Loucy (cell line): ENCODE data around the gene COG3.

Experiments
- H2AFZ ChIP-seq: fragments of 200-600 bp; sonication (generic); 2 replicates; pipeline ENCODE4 v1.6.0; 2016; ENCODE audit warnings: antibody characterized with exemption, mild to moderate bottlenecking, low read length, moderate library complexity
- H3F3A ChIP-seq: fragments of 200-600 bp; 2 replicates; pipeline ENCODE4 v1.6.0; 2016; ENCODE audit warnings: antibody characterized with exemption, low read depth, mild to moderate bottlenecking
- H3K27me3 ChIP-seq: fragments of 200-600 bp; sonication (generic); 2 replicates; pipeline ENCODE4 v1.6.1; 2014; ENCODE audit warnings: low read length, mild to moderate bottlenecking; ENCODE audit not compliant: insufficient read depth, poor library complexity, severe bottlenecking
- H3K36me3 ChIP-seq: fragments of 200-600 bp; sonication (generic); 2 replicates; pipeline ENCODE4 v1.6.1; 2016; ENCODE audit warnings: low read length; ENCODE audit not compliant: insufficient read depth
- H3K4me1 ChIP-seq: fragments of 200-600 bp; sonication (generic); 2 replicates; pipeline ENCODE4 v1.5.1; 2014; ENCODE audit warnings: low read length, mild to moderate bottlenecking; ENCODE audit not compliant: insufficient read depth, poor library complexity, severe bottlenecking
- H3K4me2 ChIP-seq: fragments of 200-600 bp; sonication (generic); 2 replicates; pipeline ENCODE4 v1.6.0; 2014; ENCODE audit warnings: antibody characterized with exemption, low read length, low read depth, mild to moderate bottlenecking; ENCODE audit not compliant: poor library complexity, severe bottlenecking
- H3K4me3 ChIP-seq: fragments of 200-600 bp; sonication (generic); 2 replicates; pipeline ENCODE4 v1.5.1; 2014; ENCODE audit warnings: low read length, mild to moderate bottlenecking, mixed read lengths; ENCODE audit not compliant: poor library complexity, severe bottlenecking
- H3K79me2 ChIP-seq: fragments of 200-600 bp; sonication (generic); 2 replicates; pipeline ENCODE4 v1.6.1; 2014; ENCODE audit warnings: low read length; ENCODE audit not compliant: insufficient read depth
- H3K9ac ChIP-seq: fragments of 200-600 bp; sonication (generic); 2 replicates; pipeline ENCODE4 v1.6.0; 2014; ENCODE audit warnings: mild to moderate bottlenecking, low read depth, low read length, moderate library complexity; ENCODE audit not compliant: poor library complexity, severe bottlenecking
- H3K9me2 ChIP-seq: fragments of 200-600 bp; sonication (generic); replicated peaks from 2 replicates; pipeline ENCODE4 v1.6.1; 2016; ENCODE audit warnings: low read depth, low read length, mixed read lengths
- H3K9me3 ChIP-seq: fragments of 200-600 bp; sonication (generic); 2 replicates; pipeline ENCODE4 v1.6.1; 2014; ENCODE audit warnings: mild to moderate bottlenecking, antibody characterized with exemption, low read length, low read depth; ENCODE audit not compliant: insufficient read depth
- H4K20me1 ChIP-seq: fragments of 200-600 bp; sonication (generic); 2 replicates; pipeline ENCODE4 v1.6.0; 2014; ENCODE audit warnings: antibody characterized with exemption, low read length, mild to moderate bottlenecking; ENCODE audit not compliant: insufficient read depth, poor library complexity, severe bottlenecking
- CTCF ChIP-seq: fragments of 200-600 bp; sonication (generic); conservative IDR thresholded peaks from 2 replicates; pipeline ENCODE4 v1.5.1; 2014; ENCODE audit warnings: mild to moderate bottlenecking, antibody characterized with exemption, low read length
- EZH2phosphoT487 ChIP-seq: fragments of 200-600 bp; IDR thresholded peaks from 2 replicates; pipeline ENCODE4 v1.6.1; 2018; ENCODE audit warnings: antibody characterized with exemption, mild to moderate bottlenecking, moderate library complexity, borderline replicate concordance

Gene COG3

GRCh38 chr13:45529758-45530157 lies 65.0 kb downstream of the COG3 start:
- Histone ChIP-seq H2AFZ (no peak overlapping the region), H3K4me3 (no peak overlapping the region), H3F3A (no peaks in the 10 kb centered on the region), H3K79me2 (no peaks in the 10 kb centered on the region), H3K4me1 (no peaks in the 10 kb centered on the region), H3K36me3 (peaks cover 80% of the 10 kb centered on the region; the same call in 1 of the 2 replicates), H3K9ac (no peak overlapping the region), H3K4me2 (no peak overlapping the region), H3K9me3 (no peaks in the 10 kb centered on the region), H3K27me3 (no peaks in the 10 kb centered on the region), H3K9me2 (no peaks in the 10 kb centered on the region), H4K20me1 (no peaks in the 10 kb centered on the region)
- TF ChIP-seq CTCF (no peak), EZH2phosphoT487 (no peak)

GRCh38 chr13:45534604-45535003 lies 69.9 kb downstream of the COG3 start:
- Histone ChIP-seq H3K9ac (no peak overlapping the region), H2AFZ (no peak overlapping the region), H3K9me2 (no peaks in the 10 kb centered on the region), H3K27me3 (no peaks in the 10 kb centered on the region), H3K4me1 (no peaks in the 10 kb centered on the region), H4K20me1 (no peaks in the 10 kb centered on the region), H3F3A (no peaks in the 10 kb centered on the region), H3K4me3 (no peak overlapping the region), H3K9me3 (no peaks in the 10 kb centered on the region), H3K36me3 (peaks cover 59% of the 10 kb centered on the region; the same call in 1 of the 2 replicates), H3K79me2 (no peaks in the 10 kb centered on the region), H3K4me2 (no peak overlapping the region)
- TF ChIP-seq EZH2phosphoT487 (no peak), CTCF (no peak)

- Histone ChIP-seq H4K20me1 (no peaks in the 10 kb centered on the region), H3K36me3 (peaks cover 44% of the 10 kb centered on the region; the same call in 1 of the 2 replicates), H3K4me3 (no peak overlapping the region), H3K4me1 (no peaks in the 10 kb centered on the region), H3K79me2 (no peaks in the 10 kb centered on the region), H3K9ac (no peak overlapping the region), H3K27me3 (no peaks in the 10 kb centered on the region), H3F3A (no peaks in the 10 kb centered on the region), H3K9me2 (no peaks in the 10 kb centered on the region), H2AFZ (no peak overlapping the region), H3K4me2 (no peak overlapping the region), H3K9me3 (no peaks in the 10 kb centered on the region)
- TF ChIP-seq EZH2phosphoT487 (no peak), CTCF (no peak)
Observed at GRCh38 chr13:45536224-45536623, 71.5 kb downstream of the COG3 start.
